Measurements from ENCODE around the gene STX4.

DNA sequence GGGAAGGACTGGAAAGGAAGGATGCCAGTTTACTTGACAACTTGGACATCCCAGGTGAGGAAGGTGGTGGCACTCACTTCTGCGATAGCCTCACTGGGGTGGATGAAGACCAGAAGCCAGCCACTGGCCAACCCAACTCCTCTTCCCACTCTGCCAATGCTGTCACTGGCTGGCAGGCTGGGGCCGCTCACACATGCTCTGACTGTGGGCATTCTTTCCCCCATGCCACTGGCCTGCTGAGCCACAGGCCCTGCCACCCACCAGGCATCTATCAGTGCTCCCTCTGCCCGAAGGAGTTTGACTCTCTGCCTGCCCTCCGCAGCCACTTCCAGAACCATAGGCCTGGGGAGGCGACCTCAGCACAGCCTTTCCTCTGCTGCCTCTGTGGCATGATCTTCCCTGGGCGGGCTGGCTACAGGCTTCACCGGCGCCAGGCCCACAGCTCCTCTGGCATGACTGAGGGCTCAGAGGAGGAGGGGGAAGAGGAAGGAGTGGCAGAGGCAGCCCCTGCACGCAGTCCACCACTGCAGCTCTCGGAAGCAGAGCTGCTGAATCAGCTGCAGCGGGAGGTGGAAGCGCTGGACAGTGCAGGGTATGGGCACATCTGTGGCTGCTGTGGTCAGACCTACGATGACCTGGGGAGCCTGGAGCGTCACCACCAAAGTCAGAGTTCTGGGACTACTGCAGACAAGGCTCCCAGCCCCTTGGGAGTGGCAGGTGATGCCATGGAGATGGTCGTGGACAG lies 45.4 kb downstream of the STX4 start:
- TF ChIP-seq, protein P1, sequence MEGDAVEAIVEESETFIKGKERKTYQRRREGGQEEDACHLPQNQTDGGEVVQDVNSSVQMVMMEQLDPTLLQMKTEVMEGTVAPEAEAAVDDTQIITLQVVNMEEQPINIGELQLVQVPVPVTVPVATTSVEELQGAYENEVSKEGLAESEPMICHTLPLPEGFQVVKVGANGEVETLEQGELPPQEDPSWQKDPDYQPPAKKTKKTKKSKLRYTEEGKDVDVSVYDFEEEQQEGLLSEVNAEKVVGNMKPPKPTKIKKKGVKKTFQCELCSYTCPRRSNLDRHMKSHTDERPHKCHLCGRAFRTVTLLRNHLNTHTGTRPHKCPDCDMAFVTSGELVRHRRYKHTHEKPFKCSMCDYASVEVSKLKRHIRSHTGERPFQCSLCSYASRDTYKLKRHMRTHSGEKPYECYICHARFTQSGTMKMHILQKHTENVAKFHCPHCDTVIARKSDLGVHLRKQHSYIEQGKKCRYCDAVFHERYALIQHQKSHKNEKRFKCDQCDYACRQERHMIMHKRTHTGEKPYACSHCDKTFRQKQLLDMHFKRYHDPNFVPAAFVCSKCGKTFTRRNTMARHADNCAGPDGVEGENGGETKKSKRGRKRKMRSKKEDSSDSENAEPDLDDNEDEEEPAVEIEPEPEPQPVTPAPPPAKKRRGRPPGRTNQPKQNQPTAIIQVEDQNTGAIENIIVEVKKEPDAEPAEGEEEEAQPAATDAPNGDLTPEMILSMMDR (conservative IDR thresholded peaks at IDR 0.05), result no peak
- no peak for TF ChIP-seq EZH2 (IDR thresholded peaks at IDR 0.05; ENCODE audit: low read depth)
